Heart right ventricle (tissue), 16 donors: Measurements from ENCODE around the gene MIEF1. TPM values are rescaled to one million over a fixed set of nuclear protein-coding genes. Genes with fewer than 3 reads are reported as not detected.

Experiments
- ATAC-seq, 8 donors: fragments of 200-7000 bp; cut with Tn5 transposase; one replicate each; pipeline ENCODE4 v1.9.1; 2020; ENCODE audit warnings: mild to moderate bottlenecking in 8 of 8, moderate library complexity in 8 of 8, moderate number of reproducible peaks in 1 of 8
- DNase-seq, 2 donors: peaks; one replicate each; pipeline ENCODE4 v3.0.0-alpha.2; 2020
- H3K27ac ChIP-seq, 10 donors: fragments of 200-600 bp; sonication (generic) in 2 of 10; one replicate each; pipeline versions ENCODE4 v1.5.0 to v1.8.0; 2020 to 2022; ENCODE audit warnings: mild to moderate bottlenecking in 3 of 10
- H3K27me3 ChIP-seq, 7 donors: fragments of 200-600 bp; one replicate each; pipeline ENCODE4 v1.8.0; 2021 to 2022; ENCODE audit warnings: mild to moderate bottlenecking in 2 of 7
- H3K36me3 ChIP-seq, 9 donors: fragments of 200-600 bp; sonication (generic) in 1 of 9; one replicate each; pipeline versions ENCODE4 v1.5.0 to v1.8.0; 2020 to 2022; ENCODE audit warnings: mild to moderate bottlenecking in 2 of 9
- H3K4me1 ChIP-seq, 9 donors: fragments of 200-600 bp; sonication (generic) in 1 of 9; one replicate each; pipeline versions ENCODE4 v1.5.0 to v1.8.0; 2020 to 2022; ENCODE audit warnings: mild to moderate bottlenecking in 4 of 9
- H3K4me3 ChIP-seq, 10 donors: fragments of 200-600 bp; sonication (generic) in 2 of 10; one replicate each; pipeline versions ENCODE4 v1.5.0 to v1.8.0; 2020 to 2022; ENCODE audit warnings: mild to moderate bottlenecking in 7 of 10, moderate library complexity in 2 of 10
- H3K9me3 ChIP-seq, 11 donors: fragments of 200-600 bp in 10 of 11; sonication (generic) in 2 of 11; one replicate each; pipeline versions ENCODE4 v1.5.0 to v1.8.0; 2013 to 2022; ENCODE audit warnings: mild to moderate bottlenecking in 2 of 11, control low read depth in 1 of 11, moderate library complexity in 1 of 11
- CTCF ChIP-seq, 9 donors: fragments of 200-600 bp; sonication (generic) in 2 of 9; IDR thresholded peaks; one replicate each; pipeline versions ENCODE4 v1.5.0 to v1.8.0; 2021 to 2022; ENCODE audit warnings: antibody characterized with exemption in 9 of 9, mild to moderate bottlenecking in 5 of 9, moderate library complexity in 1 of 9
- WGBS, 2 donors: extraction: QIAGEN DNeasy Blood & Tissue Kit; methylation state at CpG; one replicate each; pipeline ENCODE4 v1.1.7; 2013; ENCODE audit warnings: inconsistent platforms in 1 of 2; 5-methylcytosine and 5-hydroxymethylcytosine counted together
- intact Hi-C, 10 donors: fragments of 100-400 bp; cut with DNase I; formaldehyde crosslinking; loops; one replicate each; pipeline versions ENCODE4 v1.11.1 to v1.14.2; 2022
- polyA plus RNA-seq, 2 donors: library from polyadenylated mRNA; stranded (reverse); fragments of 200-250 nt; gene quantifications; one replicate each; pipeline ENCODE4 v1.2.3, GENCODE V29; 2013
- total RNA-seq, 10 donors: library from RNA; stranded (reverse); fragmentation: NEBNext Ultra II Directional in 3 of 10; extraction: Animal tissue kit (Norgen Biotek cat#: 25700) in 3 of 10; gene quantifications; one replicate each; pipeline versions ENCODE4 v1.2.1 to v1.2.4, GENCODE V29; 2021 to 2023
- donor health status: Arrhythmogenic right ventricular cardiomyopathy.
- donor health status: ischemic (EF 13 %, LVEDD 7.1; RV severe dilation, severe dysfunction).
- donor health status: healthy with polysubstance abuse.
- donor health status: DM: no; HTN: yes; CAD: no.
- donor health status: DM: no; HTN: no; CAD: no.
- donor health status: ischemic (EF 25% LVEDD 6.9; RV normal size, moderate dysfunction).
- donor health status: ischemic (EF 25% LVEDD 5.7; RV mildly dilated, moderate dysfunction).
- donor health status: healthy.
- donor health status: DM: yes; HTN: yes; CAD: no.
- donor health status: Ischemic cardiomyopathy.
- donor health status: ischemic (EF 35%, LVEDD 5.7; RV mildly dilated, moderate dysfunction).
- donor health status: nonischemic (EF 11% LVEDD 7.7; RV severe dilation, severe dysfunction).
- donor health status: DM: yes; HTN: yes; CAD: no.
- donor health status: PGD.
- donor health status: ischemic (EF 29% LVEDD 5.4; RV normal size, mild dysfunction).
- donor health status: nonischemic (EF 23%, LVEDD 6.1; RV moderate dilation, normal function).

MIEF1 gene
- total and polyA plus RNA-seq, 12 donors = 7.0 to 35.8 (median 17.0) TPM

GRCh38 chr22:39472570-39473556, 29.2 kb upstream of the MIEF1 start:
- TF ChIP-seq CTCF (IDR thresholded peaks at IDR 0.05) = no peak
- ATAC-seq (peak in 1 of 8 donors; percentile 16), DNase-seq (no peak)
- Histone ChIP-seq H3K27ac (peak overlapping the region; percentile 55 to 87 (median 82)), H3K9me3 (no peaks in the 10 kb centered on the region), H3K4me3 (no peak overlapping the region), H3K27me3 (peaks cover 0 to 3% (median 0%) of the 10 kb centered on the region in 7 donors), H3K4me1 (peaks cover 16 to 79% (median 47%) of the 10 kb centered on the region in 9 donors), H3K36me3 (peaks cover 0 to 5% (median 0%) of the 10 kb centered on the region in 9 donors)
- intact Hi-C loops = no loop called here
- WGBS, 2 donors = 73 to 74% methylated on average over 19 of the region's 19 CpGs

DNA sequence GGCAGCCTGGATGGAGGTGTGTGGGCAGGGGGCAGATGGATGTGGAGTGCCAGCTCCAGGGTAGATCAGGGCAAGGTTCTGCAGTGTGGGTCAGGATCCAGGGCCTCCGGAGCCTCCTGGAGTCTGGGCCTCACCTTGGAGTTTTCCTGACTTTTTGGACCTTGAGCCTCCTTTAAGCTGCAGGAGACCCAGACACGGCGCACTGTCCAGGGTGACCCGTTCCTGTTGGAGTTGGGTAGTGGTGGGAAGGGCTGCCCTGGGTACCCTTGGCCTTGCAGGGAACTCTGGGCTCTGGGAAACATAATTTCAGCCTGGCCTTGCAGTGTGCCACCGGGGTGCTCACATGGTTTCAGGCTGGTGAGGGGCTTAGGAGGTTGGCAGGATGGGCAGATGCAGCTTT, 28.2 kb upstream of the MIEF1 start:
- no peak for ATAC-seq
- peaks cover 0 to 3% (median 0%) of the 10 kb centered on the region in 7 donors for H3K27me3 ChIP-seq
- no peak for TF ChIP-seq CTCF (IDR thresholded peaks at IDR 0.05)
- no peak overlapping the region for H3K4me3 ChIP-seq
- no peak for DNase-seq
- peaks cover 0 to 6% (median 0%) of the 10 kb centered on the region in 9 donors for H3K36me3 ChIP-seq
- H3K9me3 ChIP-seq = no peaks in the 10 kb centered on the region
- peak overlapping the region in 5 of 10 donors; percentile 14 to 86 (median 55) for H3K27ac ChIP-seq
- WGBS, 2 donors = 95 to 100% methylated on average over 5 of the region's 5 CpGs
- intact Hi-C loops = no loop called here
- peaks cover 16 to 89% (median 43%) of the 10 kb centered on the region in 9 donors for H3K4me1 ChIP-seq

GRCh38 chr22:39474351-39475111, 27.6 kb upstream of the MIEF1 start:
- WGBS, 2 donors = 67 to 77% methylated on average over 11 of the region's 11 CpGs
- H3K9me3 ChIP-seq = no peaks in the 10 kb centered on the region
- H3K4me3 ChIP-seq = no peak overlapping the region
- H3K27me3 ChIP-seq = peaks cover 0 to 3% (median 0%) of the 10 kb centered on the region in 7 donors
- peaks cover 0 to 6% (median 0%) of the 10 kb centered on the region in 9 donors for H3K36me3 ChIP-seq
- intact Hi-C loops = no loop called here
- peak overlapping the region in 7 of 10 donors; percentile 39 to 86 (median 60) for H3K27ac ChIP-seq
- TF ChIP-seq CTCF (IDR thresholded peaks at IDR 0.05) = no peak
- no peak for DNase-seq
- no peak for ATAC-seq
- H3K4me1 ChIP-seq = peaks cover 16 to 85% (median 38%) of the 10 kb centered on the region in 9 donors

GRCh38 chr22:39475337-39475736, 26.8 kb upstream of the MIEF1 start:
- 66 to 69% methylated on average over 9 of the region's 9 CpGs for WGBS, 2 donors
- H3K27me3 ChIP-seq = peaks cover 0 to 3% (median 0%) of the 10 kb centered on the region in 7 donors
- H3K4me3 ChIP-seq = no peak overlapping the region
- ATAC-seq (peak in 1 of 8 donors; percentile 14), DNase-seq (no peak)
- TF ChIP-seq CTCF (IDR thresholded peaks at IDR 0.05) = no peak
- peak overlapping the region in 8 of 10 donors; percentile 2 to 75 (median 58) for H3K27ac ChIP-seq
- no peaks in the 10 kb centered on the region for H3K9me3 ChIP-seq
- H3K4me1 ChIP-seq = peaks cover 16 to 77% (median 33%) of the 10 kb centered on the region in 9 donors
- intact Hi-C loops = no loop called here
- H3K36me3 ChIP-seq = peaks cover 0 to 6% (median 0%) of the 10 kb centered on the region in 9 donors
